ENCODE data around the gene MT1A.
A peak's percentile ranks its signal among the peaks of the same experiment; 100 is the strongest.
"Not testable (repeated sequence)": the region's sequence is repeated elsewhere in the genome, so short reads cannot be mapped to it uniquely, and the experiment has no call there.

The MT1A gene

DNA sequence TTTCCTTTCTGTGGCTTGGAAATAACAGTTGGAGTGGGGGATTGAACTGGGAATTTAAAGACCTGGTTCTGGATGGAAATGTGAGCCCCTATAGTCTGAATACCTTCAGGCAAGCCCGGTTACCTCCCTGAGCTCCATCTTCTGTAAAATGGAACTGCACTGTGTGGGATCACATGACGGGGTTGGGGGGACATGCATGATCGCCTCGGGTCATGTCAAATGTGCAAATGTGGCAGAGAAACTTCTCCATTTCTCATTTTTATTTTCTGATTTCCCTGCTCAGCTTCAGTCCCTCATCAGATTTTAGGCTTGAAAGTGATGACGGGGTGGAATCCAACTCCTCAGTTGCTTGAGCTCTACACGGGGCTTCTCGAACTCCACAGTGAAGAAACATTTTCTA is 14.8 kb downstream of the MT1A start:
- no peak overlapping the region for H3K4me3 ChIP-seq (ENCODE audit: low read depth, low read length)
- TF ChIP-seq, protein P1, sequence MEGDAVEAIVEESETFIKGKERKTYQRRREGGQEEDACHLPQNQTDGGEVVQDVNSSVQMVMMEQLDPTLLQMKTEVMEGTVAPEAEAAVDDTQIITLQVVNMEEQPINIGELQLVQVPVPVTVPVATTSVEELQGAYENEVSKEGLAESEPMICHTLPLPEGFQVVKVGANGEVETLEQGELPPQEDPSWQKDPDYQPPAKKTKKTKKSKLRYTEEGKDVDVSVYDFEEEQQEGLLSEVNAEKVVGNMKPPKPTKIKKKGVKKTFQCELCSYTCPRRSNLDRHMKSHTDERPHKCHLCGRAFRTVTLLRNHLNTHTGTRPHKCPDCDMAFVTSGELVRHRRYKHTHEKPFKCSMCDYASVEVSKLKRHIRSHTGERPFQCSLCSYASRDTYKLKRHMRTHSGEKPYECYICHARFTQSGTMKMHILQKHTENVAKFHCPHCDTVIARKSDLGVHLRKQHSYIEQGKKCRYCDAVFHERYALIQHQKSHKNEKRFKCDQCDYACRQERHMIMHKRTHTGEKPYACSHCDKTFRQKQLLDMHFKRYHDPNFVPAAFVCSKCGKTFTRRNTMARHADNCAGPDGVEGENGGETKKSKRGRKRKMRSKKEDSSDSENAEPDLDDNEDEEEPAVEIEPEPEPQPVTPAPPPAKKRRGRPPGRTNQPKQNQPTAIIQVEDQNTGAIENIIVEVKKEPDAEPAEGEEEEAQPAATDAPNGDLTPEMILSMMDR (IDR thresholded peaks at IDR 0.05; ENCODE audit: control insufficient read depth, extremely low read depth, insufficient read depth): no peak

DNA sequence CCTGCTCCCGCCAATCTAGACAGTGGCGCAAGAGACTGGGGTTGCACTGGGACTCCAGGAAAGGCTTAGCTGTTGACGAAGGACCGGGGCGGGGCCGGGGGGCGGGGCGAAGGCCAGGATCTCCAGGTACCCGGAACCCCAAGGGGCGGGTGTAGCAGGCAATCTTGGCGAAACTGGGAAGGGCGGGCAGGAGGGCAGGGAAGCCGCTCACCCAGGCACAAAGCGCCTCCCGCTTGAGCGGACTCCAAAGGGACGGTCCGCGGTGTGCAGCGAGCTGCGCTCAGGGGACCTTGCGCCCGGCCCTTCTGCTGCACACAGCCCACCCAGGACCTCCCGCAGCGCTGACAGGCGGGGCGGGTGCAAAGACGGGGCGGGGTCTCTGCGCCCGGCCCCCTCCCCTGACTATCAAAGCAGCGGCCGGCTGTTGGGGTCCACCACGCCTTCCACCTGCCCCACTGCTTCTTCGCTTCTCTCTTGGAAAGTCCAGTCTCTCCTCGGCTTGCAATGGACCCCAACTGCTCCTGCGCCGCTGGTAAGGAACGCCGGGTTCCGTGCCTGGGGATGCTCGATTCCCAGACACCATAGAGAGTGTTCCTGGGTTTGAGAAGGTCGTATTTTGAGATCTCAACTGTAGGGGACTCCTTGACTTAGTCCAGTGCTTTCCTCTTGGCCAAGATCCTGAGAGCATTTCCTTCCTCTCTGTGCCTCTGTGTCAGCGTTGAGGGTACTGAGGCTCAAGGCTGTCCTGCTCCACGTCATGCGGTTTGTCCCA is 19.3 kb downstream of the MT1A start, which contains the start of gene MT1F:
MT1F (plus strand) TSS at position 405 of the 772 bp plus-strand sequence; CDS start at position 505, 100 bp downstream.
- H3K4me3 ChIP-seq (ENCODE audit: low read depth, low read length): peak within 1 kb of the TSS; percentile 54
- DNase-seq (ENCODE audit: low read depth): peak; percentile 45

More for the DNA sequence above, 14.8 kb downstream of the MT1A start:
- DNase-seq (ENCODE audit: low read depth): no peak

DNA sequence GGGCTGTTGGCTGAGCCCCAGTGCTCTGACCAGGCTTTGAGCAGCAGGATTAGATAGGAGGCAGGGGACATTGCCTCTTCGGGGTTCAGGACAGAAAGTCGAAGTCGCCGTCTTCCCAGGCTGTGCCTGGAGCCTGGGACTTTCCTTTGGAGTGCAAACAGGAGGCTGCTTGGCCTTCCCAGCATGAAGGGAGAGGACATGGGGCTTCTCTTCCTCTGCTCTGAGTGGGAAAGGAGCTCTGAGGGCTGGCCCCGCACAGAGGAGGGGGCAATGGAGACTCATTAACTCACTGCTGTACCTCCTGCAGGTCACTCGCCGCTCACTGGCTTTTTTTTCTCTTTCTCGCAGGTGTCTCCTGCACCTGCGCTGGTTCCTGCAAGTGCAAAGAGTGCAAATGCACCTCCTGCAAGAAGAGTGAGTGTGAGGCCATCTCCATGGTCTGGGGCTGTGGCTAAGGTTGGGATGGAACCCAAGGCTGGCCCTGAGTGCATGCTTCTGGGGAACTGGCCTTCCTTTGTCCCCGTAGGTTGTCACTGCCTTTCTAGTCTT is 19.9 kb downstream of the MT1A start:
- TF ChIP-seq, protein P1 (IDR thresholded peaks at IDR 0.05; ENCODE audit: control insufficient read depth, extremely low read depth, insufficient read depth): no peak
- DNase-seq (ENCODE audit: low read depth): no peak
- peak overlapping the region; percentile 54 for H3K4me3 ChIP-seq (ENCODE audit: low read depth, low read length)

More for the DNA sequence above, 19.3 kb downstream of the MT1A start, which contains the start of gene MT1F:
- TF ChIP-seq, protein P1 (IDR thresholded peaks at IDR 0.05; ENCODE audit: control insufficient read depth, extremely low read depth, insufficient read depth): no peak

DNA sequence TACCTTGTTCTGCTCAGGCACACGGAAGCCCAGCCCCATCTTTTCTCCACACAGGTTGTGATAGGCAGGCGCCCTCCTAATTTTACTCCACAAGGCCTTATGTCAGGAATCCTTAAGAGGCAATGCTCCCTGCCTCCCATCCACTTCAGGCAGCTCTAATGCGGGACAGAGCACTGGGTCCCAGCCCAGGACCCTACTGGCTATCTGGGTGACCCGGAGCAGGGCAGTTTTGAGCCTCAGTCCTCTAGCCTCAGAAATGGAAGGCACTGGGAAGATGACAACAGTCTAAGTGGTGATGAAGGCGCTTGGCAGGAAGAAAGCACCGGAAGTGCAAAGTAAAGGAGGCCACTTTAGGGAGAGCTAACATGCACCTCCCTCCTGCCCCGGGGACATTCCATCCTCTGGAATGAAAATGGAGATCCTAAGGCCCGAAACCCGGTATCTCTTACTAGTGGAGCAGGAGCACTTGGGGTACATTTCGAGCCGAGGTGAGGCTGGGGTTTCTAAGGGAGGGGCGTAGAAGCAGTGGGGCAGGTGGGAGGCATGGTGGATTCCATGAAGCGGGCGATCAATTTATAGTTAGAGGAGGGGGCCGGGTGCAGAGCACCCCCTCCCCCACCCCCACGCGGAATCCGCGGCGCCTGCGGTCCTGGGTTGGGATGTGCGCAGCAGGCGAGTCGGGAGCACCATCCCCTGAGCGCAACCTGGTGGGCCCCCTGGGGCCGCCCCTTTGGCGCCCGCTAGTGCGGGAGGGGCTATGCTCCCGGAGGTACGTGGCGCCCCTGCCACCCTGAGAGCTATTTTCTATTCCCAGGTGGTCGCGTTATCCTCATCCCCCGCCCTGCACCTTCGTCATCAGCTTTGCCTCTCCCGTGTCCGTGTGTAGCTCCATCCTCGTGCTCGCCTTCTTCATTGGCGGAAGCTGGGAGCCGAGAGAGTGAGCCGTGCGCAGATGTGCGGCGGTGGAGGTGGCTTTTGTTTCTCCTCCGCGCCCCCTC is 24.2 kb downstream of the MT1A start:
- no peak for DNase-seq (ENCODE audit: low read depth)
- TF ChIP-seq, protein P1 (IDR thresholded peaks at IDR 0.05; ENCODE audit: control insufficient read depth, extremely low read depth, insufficient read depth): no peak
- no peak overlapping the region for H3K4me3 ChIP-seq (ENCODE audit: low read depth, low read length)

DNA sequence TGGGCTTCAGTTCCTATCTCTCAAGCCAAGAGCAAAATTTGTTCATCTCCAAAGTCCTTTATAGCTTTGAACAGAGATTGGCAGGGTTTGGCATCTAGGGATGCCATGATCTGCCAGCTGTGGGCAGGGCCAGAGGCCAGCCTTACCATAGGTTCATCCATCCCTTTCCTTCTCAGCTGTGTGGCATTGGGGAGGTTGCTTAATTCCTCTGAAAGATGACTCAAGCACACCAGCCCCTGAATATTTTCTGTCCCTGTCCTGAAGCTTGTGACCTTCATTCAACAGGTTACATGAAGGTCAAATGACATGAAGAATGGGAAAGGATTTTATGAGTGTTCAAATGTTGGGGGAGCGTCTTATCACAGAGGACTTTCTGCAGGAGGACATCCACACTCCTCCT is 26.0 kb downstream of the MT1A start:
- TF ChIP-seq, protein P1 (IDR thresholded peaks at IDR 0.05; ENCODE audit: control insufficient read depth, extremely low read depth, insufficient read depth): no peak
- DNase-seq (ENCODE audit: low read depth): no peak
- no peak overlapping the region for H3K4me3 ChIP-seq (ENCODE audit: low read depth, low read length)

DNA sequence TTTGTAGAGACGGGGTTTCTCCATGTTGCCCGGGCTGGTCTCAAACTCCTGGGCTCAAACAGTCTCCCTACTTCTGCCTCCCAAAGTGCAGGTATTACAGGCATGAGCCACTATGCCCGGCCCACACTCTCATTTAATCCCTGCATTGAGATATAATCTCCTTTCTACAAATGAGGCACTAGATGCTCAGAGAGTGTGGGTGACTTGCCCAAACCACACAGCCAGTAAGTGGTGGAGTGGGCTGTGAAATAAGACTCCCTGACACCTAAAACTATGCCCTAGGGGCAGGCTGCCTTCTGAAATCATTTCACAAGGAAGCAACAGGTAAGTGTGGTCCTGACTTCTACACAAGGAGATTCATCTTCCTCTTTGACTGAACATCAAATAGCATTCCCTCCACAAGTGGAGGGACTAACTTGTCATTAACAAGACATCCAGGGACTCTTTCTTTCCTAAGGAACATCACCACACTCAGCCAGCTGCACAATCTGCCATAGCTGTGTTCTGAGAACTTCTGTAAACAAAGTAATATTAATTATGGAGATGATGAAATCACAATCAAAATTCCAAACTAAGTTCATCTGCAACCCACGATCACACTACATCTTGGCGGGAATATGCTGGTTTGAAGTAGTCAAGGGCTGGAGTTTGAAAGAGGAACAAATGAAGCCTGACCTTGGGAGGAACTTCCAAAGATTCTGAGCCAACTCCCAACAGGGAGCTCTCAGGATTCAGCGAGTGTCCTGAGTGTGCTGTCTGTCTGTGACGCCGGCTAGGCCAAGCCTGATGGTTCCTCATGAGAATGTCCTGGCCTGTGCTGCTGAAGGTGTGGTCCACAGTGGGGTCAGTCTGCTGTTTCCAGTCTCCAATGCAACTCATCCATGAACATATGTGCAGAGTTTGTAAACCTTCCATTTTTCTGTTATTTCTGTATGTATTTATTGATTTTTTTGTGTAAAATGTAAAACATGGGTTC is 27.1 kb downstream of the MT1A start:
- not testable (repeated sequence) for H3K4me3 ChIP-seq (ENCODE audit: low read depth, low read length); DNase-seq (ENCODE audit: low read depth)

Measured in LNCaP clone FGC (cell line).